Naive thymus-derived CD4-positive, alpha-beta T cell (primary cell): ENCODE data around the gene TRIM43B. TPM values are rescaled to one million over a fixed set of nuclear protein-coding genes. Genes with fewer than 3 reads are reported as not detected.
"Not testable (repeated sequence)": the region's sequence is repeated elsewhere in the genome, so short reads cannot be mapped to it uniquely, and the experiment has no call there.

Experiments used
- ATAC-seq: fragments of 150-1000 bp; cut with Tn5 transposase; 2 replicates; pipeline ENCODE4 v1.10.0; 2021; ENCODE audit warnings: mild to moderate bottlenecking, moderate library complexity
- CTCF ChIA-PET: fragments of 350-600 bp; sonication (Branson Sonifier 250); formaldehyde crosslinking; loops from one replicate; lab custom pipeline; 2021; ENCODE audit warnings: antibody characterized with exemption; lab: Charles Lee
- POLR2A ChIA-PET: fragments of 350-600 bp; sonication (Branson Sonifier 250); formaldehyde crosslinking; loops from one replicate; lab custom pipeline; 2021; ENCODE audit warnings: antibody characterized with exemption, inconsistent platforms; lab: Charles Lee
- DNase-seq, 9 donors: peaks; one replicate each; pipeline versions ENCODE4 v3.0.0 to v3.0.0-alpha.2; 2020 to 2022; ENCODE audit warnings: mixed read lengths in 1 of 9
- H3K27ac ChIP-seq: one replicate; pipeline ENCODE4 v1.7.0; 2013; ENCODE audit warnings: mild to moderate bottlenecking, low read depth, low read length, moderate library complexity
- H3K27me3 ChIP-seq, 2 donors: one replicate each; pipeline ENCODE4 v1.7.0; 2013; ENCODE audit warnings: low read length in 2 of 2, mild to moderate bottlenecking in 2 of 2, moderate library complexity in 2 of 2; ENCODE audit not compliant: control insufficient read depth in 2 of 2, insufficient read depth in 2 of 2
- H3K36me3 ChIP-seq, 3 experiments: 1 replicate in 2 of 3; 2 replicates in 1 of 3; pipeline ENCODE4 v1.7.0; 2013; ENCODE audit warnings: low read length in 3 of 3, mild to moderate bottlenecking in 3 of 3, moderate library complexity in 1 of 3; ENCODE audit not compliant: insufficient read depth in 3 of 3, control insufficient read depth in 2 of 3
- H3K4me1 ChIP-seq, 2 donors: one replicate each; pipeline ENCODE4 v1.7.0; 2013; ENCODE audit warnings: low read length in 2 of 2, mild to moderate bottlenecking in 2 of 2, moderate library complexity in 1 of 2; ENCODE audit not compliant: control insufficient read depth in 2 of 2, insufficient read depth in 2 of 2
- H3K4me3 ChIP-seq: 2 replicates; pipeline ENCODE4 v1.7.0; 2013; ENCODE audit warnings: mild to moderate bottlenecking, low read length
- H3K9me3 ChIP-seq, 3 experiments: 1 replicate in 2 of 3; 2 replicates in 1 of 3; pipeline ENCODE4 v1.7.0; 2013; ENCODE audit warnings: low read length in 3 of 3; ENCODE audit not compliant: control insufficient read depth in 2 of 3
- H3K27ac Mint-ChIP-seq, 9 donors: one replicate each; pipeline ENCODE4 v1.8.0; 2020 to 2022; ENCODE audit warnings: mixed read lengths in 9 of 9, mild to moderate bottlenecking in 8 of 9, moderate library complexity in 5 of 9, inconsistent platforms in 2 of 9
- H3K27me3 Mint-ChIP-seq, 5 donors: one replicate each; pipeline ENCODE4 v1.8.0; 2021 to 2022; ENCODE audit warnings: mixed read lengths in 5 of 5, mild to moderate bottlenecking in 1 of 5
- H3K36me3 Mint-ChIP-seq, 5 donors: one replicate each; pipeline ENCODE4 v1.8.0; 2020 to 2022; ENCODE audit warnings: mixed read lengths in 5 of 5, mild to moderate bottlenecking in 3 of 5, inconsistent platforms in 1 of 5
- H3K4me1 Mint-ChIP-seq, 7 donors: one replicate each; pipeline ENCODE4 v1.8.0; 2020 to 2022; ENCODE audit warnings: mixed read lengths in 7 of 7, mild to moderate bottlenecking in 3 of 7, inconsistent platforms in 1 of 7
- H3K4me3 Mint-ChIP-seq, 10 donors: one replicate each; pipeline ENCODE4 v1.8.0; 2020 to 2022; ENCODE audit warnings: mild to moderate bottlenecking in 10 of 10, mixed read lengths in 10 of 10, moderate library complexity in 6 of 10, inconsistent platforms in 2 of 10
- H3K9me3 Mint-ChIP-seq, 11 donors: one replicate each; pipeline ENCODE4 v1.8.0; 2020 to 2022; ENCODE audit warnings: mixed read lengths in 11 of 11, mild to moderate bottlenecking in 4 of 11, inconsistent platforms in 1 of 11, moderate library complexity in 1 of 11
- intact Hi-C, 2 donors: fragments of 100-400 bp; cut with micrococcal nuclease; formaldehyde crosslinking; loops; one replicate each; pipeline ENCODE4 v1.15.1; 2023
- polyA plus RNA-seq, 2 donors: library from polyadenylated mRNA; unstranded; fragments of 300-500 nt; fragmentation: Illumina TruSeq; gene quantifications; one replicate each; pipeline ENCODE4 v1.2.3, GENCODE V29; 2021
- total RNA-seq, 6 experiments: library from RNA in 5 of 6; stranded (reverse) in 5 of 6; gene quantifications; 1 replicate in 5 of 6; 2 replicates in 1 of 6; pipeline ENCODE4 v1.2.3 and lab custom pipeline; 2021 to 2026

Gene TRIM43B
- total and polyA plus RNA-seq, 7 experiments from 2014 or later = not detected

DNA sequence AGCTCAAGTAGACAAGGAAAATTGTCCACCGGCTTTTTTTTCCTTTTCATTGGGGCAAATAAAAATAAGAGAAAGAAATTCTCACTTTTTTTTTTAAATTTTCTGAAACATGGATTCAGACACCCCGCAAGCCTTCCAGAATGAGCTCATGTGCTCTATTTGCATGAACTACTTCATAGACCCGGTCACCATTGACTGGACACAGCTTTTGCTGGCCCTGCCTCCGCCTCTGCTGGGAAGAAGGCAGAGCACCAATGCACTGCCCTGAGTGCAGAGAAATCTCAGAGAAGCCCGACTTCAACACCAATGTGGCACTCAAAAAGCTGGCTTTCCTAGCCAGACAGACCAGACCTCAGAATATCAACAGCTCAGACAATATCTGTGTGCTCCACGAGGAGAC, 30.2 kb upstream of the TRIM43B start:
- Mint-ChIP-seq H3K27ac (no peak overlapping the region), H3K4me3 (no peak overlapping the region), H3K27me3 (peaks cover 4 to 42% (median 9%) of the 10 kb centered on the region in 5 donors), H3K36me3 (no peaks in the 10 kb centered on the region), H3K4me1 (no peaks in the 10 kb centered on the region), H3K9me3 (no peaks in the 10 kb centered on the region)
- DNase-seq (no peak), ATAC-seq (no peak)
- Histone ChIP-seq H3K27me3 (no peaks in the 10 kb centered on the region), H3K9me3 (no peaks in the 10 kb centered on the region), H3K27ac (no peak overlapping the region), H3K4me3 (no peak overlapping the region), H3K4me1 (no peaks in the 10 kb centered on the region), H3K36me3 (no peaks in the 10 kb centered on the region)
- ChIA-PET POLR2A (no interaction called here), CTCF (no interaction called here)
- intact Hi-C loops = no loop called here

DNA sequence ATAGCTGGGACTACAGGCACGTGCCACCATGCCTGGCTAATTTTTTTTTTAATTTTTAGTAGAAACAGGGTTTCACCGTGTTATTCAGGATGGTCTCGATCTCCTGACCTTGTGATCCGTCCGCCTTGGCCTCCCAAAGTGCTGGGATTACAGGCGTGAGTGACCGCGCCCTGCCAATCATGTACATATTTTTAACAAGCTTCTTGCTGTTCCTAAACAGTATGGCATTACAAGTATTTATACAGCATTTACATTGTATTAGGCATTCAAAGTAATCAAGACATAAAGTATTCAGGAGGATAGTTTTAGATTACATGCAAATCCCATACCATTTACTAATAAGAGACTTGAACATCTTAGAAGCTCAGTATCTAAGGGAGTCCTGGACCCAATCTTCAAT, 29.7 kb upstream of the TRIM43B start:
- POLR2A ChIA-PET, DNase-seq, H3K4me1 Mint-ChIP-seq, H3K36me3 Mint-ChIP-seq, ATAC-seq, H3K27me3 ChIP-seq, H3K9me3 Mint-ChIP-seq, H3K27ac Mint-ChIP-seq, H3K4me3 ChIP-seq, H3K36me3 ChIP-seq, intact Hi-C loops, H3K4me3 Mint-ChIP-seq, H3K9me3 ChIP-seq, H3K4me1 ChIP-seq, CTCF ChIA-PET, H3K27ac ChIP-seq: not testable (repeated sequence)
- H3K27me3 Mint-ChIP-seq = peaks cover 4 to 38% (median 9%) of the 10 kb centered on the region in 5 donors

DNA sequence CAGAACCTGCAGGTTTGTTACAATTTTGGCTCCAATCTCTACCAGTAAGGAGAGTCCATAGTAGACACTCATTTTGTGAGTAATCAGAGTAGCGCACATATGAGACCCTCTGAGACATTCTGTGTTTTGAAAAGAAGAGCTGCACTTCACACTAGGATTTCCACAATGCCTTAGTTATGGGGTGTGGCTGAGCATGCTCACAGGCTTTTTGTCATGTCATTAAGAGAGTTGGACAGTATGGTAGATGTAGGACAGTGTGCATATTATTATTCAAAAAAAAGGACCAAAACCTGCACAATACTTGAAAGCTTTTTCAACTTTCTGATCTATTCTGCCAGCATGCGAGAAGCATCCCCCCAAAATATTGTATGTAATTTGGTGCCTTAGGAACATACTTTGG, 24.9 kb upstream of the TRIM43B start:
- Histone ChIP-seq H3K4me3 (no peak overlapping the region), H3K27me3 (no peaks in the 10 kb centered on the region), H3K4me1 (no peaks in the 10 kb centered on the region), H3K36me3 (no peaks in the 10 kb centered on the region), H3K27ac (no peak overlapping the region), H3K9me3 (no peaks in the 10 kb centered on the region)
- POLR2A ChIA-PET = no interaction called here
- Mint-ChIP-seq H3K9me3 (no peaks in the 10 kb centered on the region), H3K27ac (no peak overlapping the region), H3K36me3 (no peaks in the 10 kb centered on the region), H3K4me3 (no peak overlapping the region), H3K27me3 (peaks cover 0 to 28% (median 20%) of the 10 kb centered on the region in 5 donors), H3K4me1 (no peaks in the 10 kb centered on the region)
- ATAC-seq (no peak), DNase-seq (no peak)
- CTCF ChIA-PET = no interaction called here
- intact Hi-C loops = no loop called here

DNA sequence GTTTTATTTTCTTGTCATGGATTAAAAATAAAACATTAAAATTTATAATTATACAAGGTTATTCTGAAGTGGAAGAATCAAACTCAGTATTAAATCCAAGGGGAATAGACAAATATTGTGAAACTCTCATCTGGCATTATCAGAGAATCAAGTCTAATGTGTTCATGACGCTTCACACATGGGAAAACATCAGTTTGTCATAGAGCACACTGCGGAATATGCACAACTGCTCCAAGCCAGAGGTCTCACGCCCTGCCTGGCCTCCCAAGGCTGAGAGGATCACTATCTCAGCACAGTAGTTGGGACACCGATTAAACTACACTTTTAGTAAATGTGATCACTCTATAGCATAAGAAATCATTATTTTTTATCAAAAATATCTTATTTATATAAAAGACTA, 20.7 kb upstream of the TRIM43B start:
- Mint-ChIP-seq H3K27me3 (peaks cover 8 to 33% (median 27%) of the 10 kb centered on the region in 5 donors), H3K9me3 (no peaks in the 10 kb centered on the region), H3K4me1 (no peaks in the 10 kb centered on the region), H3K36me3 (no peaks in the 10 kb centered on the region), H3K27ac (no peak overlapping the region), H3K4me3 (no peak overlapping the region)
- Histone ChIP-seq H3K4me3 (no peak overlapping the region), H3K27ac (no peak overlapping the region), H3K36me3 (no peaks in the 10 kb centered on the region), H3K9me3 (no peaks in the 10 kb centered on the region), H3K4me1 (no peaks in the 10 kb centered on the region), H3K27me3 (no peaks in the 10 kb centered on the region)
- CTCF ChIA-PET = no interaction called here
- DNase-seq (no peak), ATAC-seq (no peak)
- POLR2A ChIA-PET = no interaction called here
- intact Hi-C loops = no loop called here

DNA sequence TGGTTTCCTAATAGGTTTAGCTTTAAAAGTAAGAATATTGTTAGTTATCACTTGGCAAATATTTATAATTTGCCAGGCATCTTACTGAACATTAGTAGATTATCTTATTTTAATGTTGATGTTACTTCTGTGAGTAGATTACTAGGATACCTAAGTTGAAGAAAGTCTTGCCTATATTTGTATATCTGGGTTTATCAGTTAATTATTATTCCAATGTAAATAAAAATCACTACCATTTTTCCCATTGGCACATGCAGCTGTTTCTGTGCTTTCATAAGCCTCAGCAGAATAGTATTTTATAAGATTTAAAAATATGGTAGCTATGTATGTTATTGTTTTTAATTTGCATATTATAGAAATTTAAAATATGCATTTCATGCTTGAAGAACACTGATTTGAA, 16.3 kb upstream of the TRIM43B start:
- Histone ChIP-seq H3K36me3 (no peaks in the 10 kb centered on the region), H3K27ac (no peak overlapping the region), H3K4me1 (no peaks in the 10 kb centered on the region), H3K4me3 (no peak overlapping the region), H3K9me3 (no peaks in the 10 kb centered on the region), H3K27me3 (no peaks in the 10 kb centered on the region)
- ChIA-PET CTCF (no interaction called here), POLR2A (no interaction called here)
- DNase-seq (no peak), ATAC-seq (no peak)
- intact Hi-C loops = no loop called here
- H3K36me3 Mint-ChIP-seq = no peaks in the 10 kb centered on the region
- no peak overlapping the region for H3K27ac Mint-ChIP-seq
- H3K9me3 Mint-ChIP-seq = no peaks in the 10 kb centered on the region
- no peaks in the 10 kb centered on the region for H3K4me1 Mint-ChIP-seq
- H3K27me3 Mint-ChIP-seq = peaks cover 5 to 24% (median 18%) of the 10 kb centered on the region in 5 donors
- H3K4me3 Mint-ChIP-seq = no peak overlapping the region

DNA sequence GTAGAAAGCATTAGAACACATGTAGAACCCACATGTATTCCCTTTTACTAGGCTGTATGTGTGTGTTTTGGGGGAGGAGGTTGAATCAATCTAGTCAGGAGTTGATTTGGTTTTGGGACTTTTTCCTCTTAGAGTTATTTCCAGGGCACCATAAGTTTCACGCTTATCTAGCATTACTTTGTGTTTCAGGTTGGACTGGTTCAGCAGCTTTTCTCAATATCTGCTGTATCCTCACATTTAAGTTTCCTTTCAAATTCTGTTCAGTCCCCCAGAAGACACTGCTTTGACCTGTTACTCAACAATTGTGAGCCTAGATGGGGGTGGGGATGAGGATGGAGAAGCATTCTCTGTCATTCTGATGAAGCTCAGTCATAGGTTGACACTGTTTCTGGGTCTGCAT, 7.5 kb upstream of the TRIM43B start:
- H3K4me1 ChIP-seq, H3K4me1 Mint-ChIP-seq, H3K36me3 ChIP-seq, H3K27ac ChIP-seq, H3K9me3 Mint-ChIP-seq, CTCF ChIA-PET, H3K9me3 ChIP-seq, ATAC-seq, H3K36me3 Mint-ChIP-seq, H3K4me3 Mint-ChIP-seq, POLR2A ChIA-PET, H3K4me3 ChIP-seq, H3K27ac Mint-ChIP-seq, intact Hi-C loops, H3K27me3 ChIP-seq, DNase-seq: not testable (repeated sequence)
- H3K27me3 Mint-ChIP-seq = peaks cover 0 to 17% (median 15%) of the 10 kb centered on the region in 5 donors

DNA sequence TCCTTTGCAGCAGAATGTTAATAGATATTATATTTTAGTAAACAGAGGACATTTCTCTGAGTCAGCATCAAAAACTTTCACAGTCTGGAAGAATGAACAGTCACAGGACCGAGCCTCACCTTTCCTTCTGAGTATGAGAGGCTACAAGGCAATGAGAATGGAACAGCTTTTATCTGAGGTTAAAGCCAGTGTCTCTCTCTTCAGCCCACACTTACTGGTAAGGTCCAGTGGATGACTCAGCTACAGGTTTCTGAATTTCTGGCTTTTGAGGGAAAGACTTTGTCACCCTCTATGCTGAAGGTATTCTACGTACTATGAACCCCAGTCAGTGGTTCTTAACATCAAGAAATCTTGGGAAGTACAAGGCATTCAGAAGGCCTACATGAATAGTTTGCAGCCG, 9.5 kb downstream of the TRIM43B start:
- ATAC-seq, H3K36me3 Mint-ChIP-seq, H3K36me3 ChIP-seq, H3K4me3 ChIP-seq, H3K27me3 Mint-ChIP-seq, DNase-seq, H3K27ac ChIP-seq, H3K4me1 ChIP-seq, H3K4me3 Mint-ChIP-seq, H3K9me3 Mint-ChIP-seq, POLR2A ChIA-PET, CTCF ChIA-PET, H3K27ac Mint-ChIP-seq, H3K4me1 Mint-ChIP-seq, H3K27me3 ChIP-seq, H3K9me3 ChIP-seq, intact Hi-C loops: not testable (repeated sequence)
